Uterus (tissue), 2 donors: Measurements from ENCODE around the gene NEAT1.
A peak's percentile ranks its signal among the peaks of the same experiment; 100 is the strongest.

ENCODE experiments used
- POLR2A ChIP-seq, 2 donors: fragments of 450-650 bp; IDR thresholded peaks; one replicate each; pipeline ENCODE4 v1.6.1; 2016; ENCODE audit warnings: antibody characterized with exemption in 2 of 2, mild to moderate bottlenecking in 1 of 2, moderate library complexity in 1 of 2
- TF ChIP-seq, protein P1 (sequence below), 4 experiments: fragments of 200-600 bp in 2 of 4; fragments of 450-650 bp in 2 of 4; sonication (generic) in 2 of 4; IDR thresholded peaks; one replicate each; pipeline ENCODE4 v1.5.1; 2016 to 2019; ENCODE audit warnings: antibody characterized with exemption in 4 of 4, mild to moderate bottlenecking in 2 of 4, moderate library complexity in 1 of 4

DNA sequence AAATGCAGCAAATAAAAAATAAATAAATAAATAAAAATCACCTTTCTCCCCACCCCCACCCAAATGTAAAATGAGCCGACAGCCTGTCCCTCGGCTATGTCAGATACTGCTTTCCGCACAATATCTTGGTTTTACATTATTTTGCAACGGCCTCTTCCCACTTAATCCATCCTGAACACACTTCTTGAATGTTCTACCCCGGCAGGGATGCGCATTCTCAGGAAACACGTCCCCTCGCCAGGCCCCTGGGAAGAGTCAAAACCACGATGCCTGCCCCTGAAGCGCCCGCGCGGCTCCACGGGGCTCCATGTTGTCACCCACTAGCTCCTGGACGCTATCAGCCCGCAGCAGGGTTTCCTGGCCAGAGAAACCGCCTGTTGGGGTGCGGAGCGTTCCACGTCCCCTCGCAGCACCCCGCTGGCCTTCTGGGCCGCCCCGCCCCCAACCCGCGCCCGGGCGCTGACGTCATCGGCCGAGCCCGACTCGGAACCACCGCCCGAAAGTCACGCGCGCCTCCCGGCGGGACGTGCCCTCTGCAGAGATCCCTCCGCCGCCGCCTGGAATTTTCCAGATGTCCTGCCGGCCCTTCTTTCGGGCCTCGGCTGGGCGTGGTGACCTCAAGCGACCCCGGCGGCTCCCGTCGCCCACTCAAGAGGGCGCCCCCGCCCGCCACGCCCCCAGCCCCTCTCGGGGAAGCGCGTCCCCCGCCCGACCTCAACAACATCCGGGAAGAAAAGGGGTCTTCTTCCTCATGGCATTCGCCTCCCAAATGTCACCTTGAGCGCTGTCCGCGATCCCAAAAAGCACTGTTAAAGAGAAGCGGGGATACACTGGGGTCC lies 585 bp upstream of the NEAT1 start:
- TF ChIP-seq, protein P1, sequence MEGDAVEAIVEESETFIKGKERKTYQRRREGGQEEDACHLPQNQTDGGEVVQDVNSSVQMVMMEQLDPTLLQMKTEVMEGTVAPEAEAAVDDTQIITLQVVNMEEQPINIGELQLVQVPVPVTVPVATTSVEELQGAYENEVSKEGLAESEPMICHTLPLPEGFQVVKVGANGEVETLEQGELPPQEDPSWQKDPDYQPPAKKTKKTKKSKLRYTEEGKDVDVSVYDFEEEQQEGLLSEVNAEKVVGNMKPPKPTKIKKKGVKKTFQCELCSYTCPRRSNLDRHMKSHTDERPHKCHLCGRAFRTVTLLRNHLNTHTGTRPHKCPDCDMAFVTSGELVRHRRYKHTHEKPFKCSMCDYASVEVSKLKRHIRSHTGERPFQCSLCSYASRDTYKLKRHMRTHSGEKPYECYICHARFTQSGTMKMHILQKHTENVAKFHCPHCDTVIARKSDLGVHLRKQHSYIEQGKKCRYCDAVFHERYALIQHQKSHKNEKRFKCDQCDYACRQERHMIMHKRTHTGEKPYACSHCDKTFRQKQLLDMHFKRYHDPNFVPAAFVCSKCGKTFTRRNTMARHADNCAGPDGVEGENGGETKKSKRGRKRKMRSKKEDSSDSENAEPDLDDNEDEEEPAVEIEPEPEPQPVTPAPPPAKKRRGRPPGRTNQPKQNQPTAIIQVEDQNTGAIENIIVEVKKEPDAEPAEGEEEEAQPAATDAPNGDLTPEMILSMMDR (IDR thresholded peaks at IDR 0.05), result peak in 2 of 4 experiments; percentile 7 to 9
- TF ChIP-seq POLR2A (IDR thresholded peaks at IDR 0.05), result peak; percentile 95 to 99
